Spinal cord (tissue), 10 donors: ENCODE data around the gene GNPNAT1. TPM values are rescaled to one million over a fixed set of nuclear protein-coding genes. Genes with fewer than 3 reads are reported as not detected.
A peak's percentile ranks its signal among the peaks of the same experiment; 100 is the strongest.

Experiments
- DNase-seq, 6 donors: peaks; one replicate each; pipeline versions ENCODE4 v3.0.0 to v3.0.0-alpha.2; 2013 to 2015; ENCODE audit warnings: low spot score in 6 of 6, low read depth in 4 of 6
- H3K27ac ChIP-seq: one replicate; pipeline ENCODE4 v1.5.1; 2013; ENCODE audit warnings: low read depth, low read length, control low read depth
- H3K27me3 ChIP-seq: one replicate; pipeline ENCODE4 v1.6.1; 2013; ENCODE audit warnings: low read length; ENCODE audit not compliant: control insufficient read depth, insufficient read depth
- H3K36me3 ChIP-seq: one replicate; pipeline ENCODE4 v1.6.1; 2013; ENCODE audit warnings: low read length; ENCODE audit not compliant: control insufficient read depth, insufficient read depth
- H3K4me1 ChIP-seq: one replicate; pipeline ENCODE4 v1.6.1; 2013; ENCODE audit warnings: low read length; ENCODE audit not compliant: control insufficient read depth, insufficient read depth
- H3K4me3 ChIP-seq: one replicate; pipeline ENCODE4 v1.5.1; 2013; ENCODE audit warnings: low read depth, low read length, control low read depth
- H3K9me3 ChIP-seq: one replicate; pipeline ENCODE4 v1.6.1; 2013; ENCODE audit warnings: low read length; ENCODE audit not compliant: control insufficient read depth, insufficient read depth
- WGBS: methylation state at CpG from one replicate; pipeline ENCODE4 v1.1.5; 2013; ENCODE audit warnings: missing lambda C conversion rate; ENCODE audit not compliant: insufficient coverage; 5-methylcytosine and 5-hydroxymethylcytosine counted together
- polyA plus RNA-seq, 2 donors: library from polyadenylated mRNA; unstranded; fragments of 120-200 nt; gene quantifications; one replicate each; pipeline ENCODE4 v1.2.1, GENCODE V29; 2013; ENCODE audit not compliant: insufficient read length in 2 of 2
- total RNA-seq, 2 donors: library from RNA; depleted of rRNA in 1 of 2; stranded (reverse); fragments of 120-200 nt in 1 of 2; fragments of >200 nt in 1 of 2; gene quantifications; one replicate each; pipeline versions ENCODE4 v1.2.3 to v1.2.4, GENCODE V29; 2013 to 2014
- donor health status: healthy.

Gene GNPNAT1
- total and polyA plus RNA-seq, 4 donors: 11.1 to 16.7 (median 16.3) TPM

- Histone ChIP-seq H3K36me3 (no peaks in the 10 kb centered on the region), H3K27ac (peak overlapping the region; percentile 86), H3K9me3 (no peaks in the 10 kb centered on the region), H3K4me1 (peaks cover 15% of the 10 kb centered on the region), H3K27me3 (no peaks in the 10 kb centered on the region), H3K4me3 (peak overlapping the region; percentile 68)
- 85% methylated on average over 5 of the region's 7 CpGs for WGBS
- DNase-seq: peak in 1 of 6 donors; percentile 3
Observed at GRCh38 chr14:52792097-52792415, 649 bp upstream of the GNPNAT1 start.

GRCh38 chr14:52790756-52791222 is 618 bp downstream of the GNPNAT1 start:
- WGBS: under 1% methylated on average over 21 of the region's 26 CpGs
- Histone ChIP-seq H3K4me3 (peak overlapping the region; percentile 83), H3K27ac (peak overlapping the region; percentile 71), H3K9me3 (no peaks in the 10 kb centered on the region), H3K36me3 (no peaks in the 10 kb centered on the region), H3K27me3 (no peaks in the 10 kb centered on the region), H3K4me1 (peaks cover 15% of the 10 kb centered on the region)
- DNase-seq: peak in 1 of 6 donors; percentile 24

GRCh38 chr14:52790011-52790755 is 1.2 kb downstream of the GNPNAT1 start:
- WGBS: 26% methylated on average over 6 of the region's 18 CpGs
- no peaks in the 10 kb centered on the region for H3K9me3 ChIP-seq
- DNase-seq: peak in 2 of 6 donors; percentile 2 to 37

GRCh38 chr14:52789118-52789517 is 2.3 kb downstream of the GNPNAT1 start:
- no peaks in the 10 kb centered on the region for H3K36me3 ChIP-seq
- WGBS: 50% methylated on average over 1 of the region's 2 CpGs
- H3K4me1 ChIP-seq: peaks cover 15% of the 10 kb centered on the region
- no peak overlapping the region for H3K27ac ChIP-seq
- H3K4me3 ChIP-seq: no peak overlapping the region
- H3K9me3 ChIP-seq: no peaks in the 10 kb centered on the region
- no peaks in the 10 kb centered on the region for H3K27me3 ChIP-seq
- DNase-seq: no peak

More at GRCh38 chr14:52790011-52790755, 1.2 kb downstream of the GNPNAT1 start:
- Histone ChIP-seq H3K4me1 (peaks cover 15% of the 10 kb centered on the region), H3K4me3 (peak overlapping the region; percentile 83), H3K27ac (no peak overlapping the region), H3K36me3 (no peaks in the 10 kb centered on the region), H3K27me3 (no peaks in the 10 kb centered on the region)

GRCh38 chr14:52786887-52787286 is 4.5 kb downstream of the GNPNAT1 start:
- no peaks in the 10 kb centered on the region for H3K36me3 ChIP-seq
- peaks cover 11% of the 10 kb centered on the region for H3K4me1 ChIP-seq
- H3K4me3 ChIP-seq: no peak overlapping the region
- H3K27me3 ChIP-seq: no peaks in the 10 kb centered on the region
- no peak overlapping the region for H3K27ac ChIP-seq
- no peak for DNase-seq
- no peaks in the 10 kb centered on the region for H3K9me3 ChIP-seq

DNA sequence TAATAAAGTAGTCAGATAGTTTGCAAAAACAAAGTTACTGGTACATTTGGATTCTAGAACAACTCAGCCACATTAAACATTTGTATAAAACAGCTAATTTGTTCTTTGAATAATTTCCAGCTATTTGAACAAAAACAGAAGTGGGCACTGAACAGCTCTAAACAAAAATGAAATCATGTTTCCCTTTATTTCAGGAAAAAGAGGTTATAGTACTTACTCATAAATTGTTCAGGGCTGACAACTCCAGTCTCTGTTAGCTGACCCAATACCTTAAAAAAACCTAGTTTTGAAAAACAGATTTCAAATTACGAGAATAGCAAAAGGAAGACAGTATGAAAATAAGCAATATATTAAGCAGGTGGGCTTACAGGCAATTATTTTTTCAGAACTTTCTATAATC is 8.2 kb downstream of the GNPNAT1 start:
- H3K4me1 ChIP-seq: no peaks in the 10 kb centered on the region
- no CpG with 5 or more reads among the region's 1 CpG for WGBS
- H3K4me3 ChIP-seq: no peak overlapping the region
- no peaks in the 10 kb centered on the region for H3K27me3 ChIP-seq
- H3K36me3 ChIP-seq: peaks cover 8% of the 10 kb centered on the region
- no peaks in the 10 kb centered on the region for H3K9me3 ChIP-seq
- DNase-seq: no peak
- H3K27ac ChIP-seq: no peak overlapping the region

- Histone ChIP-seq H3K36me3 (peaks cover 10% of the 10 kb centered on the region), H3K4me1 (no peaks in the 10 kb centered on the region), H3K27me3 (no peaks in the 10 kb centered on the region), H3K27ac (no peak overlapping the region), H3K9me3 (no peaks in the 10 kb centered on the region), H3K4me3 (no peak overlapping the region)
- DNase-seq: no peak
- no CpG with 5 or more reads among the region's 1 CpG for WGBS
Observed at GRCh38 chr14:52781629-52782028, 9.8 kb downstream of the GNPNAT1 start.

- Histone ChIP-seq H3K27ac (no peak overlapping the region), H3K27me3 (no peaks in the 10 kb centered on the region), H3K4me3 (no peak overlapping the region), H3K9me3 (no peaks in the 10 kb centered on the region), H3K36me3 (peaks cover 15% of the 10 kb centered on the region), H3K4me1 (no peaks in the 10 kb centered on the region)
- no peak for DNase-seq
- WGBS: no CpG with 5 or more reads among the region's 1 CpG
Observed at GRCh38 chr14:52780893-52781292, 10.5 kb downstream of the GNPNAT1 start.

DNA sequence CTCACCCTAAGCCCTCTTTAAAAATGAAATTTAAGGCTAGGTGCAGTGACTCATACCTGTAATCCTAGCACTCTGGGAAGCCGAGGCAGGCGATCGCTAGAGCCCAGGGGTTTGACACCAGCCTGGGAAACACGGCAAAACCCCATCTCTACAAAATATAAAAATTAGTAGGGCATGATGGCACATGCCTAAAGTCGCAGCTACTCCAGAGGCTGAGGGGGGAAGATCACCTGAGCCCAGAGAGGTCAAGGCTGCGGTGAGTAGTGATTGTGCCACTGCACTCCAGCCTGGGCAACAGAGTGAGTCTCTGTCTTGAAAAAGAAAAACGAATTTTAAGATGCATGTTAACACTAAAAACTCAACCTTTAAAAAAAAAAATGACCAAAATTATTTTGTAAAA is 12.7 kb downstream of the GNPNAT1 start:
- Histone ChIP-seq H3K9me3 (no peaks in the 10 kb centered on the region), H3K27me3 (no peaks in the 10 kb centered on the region), H3K36me3 (peaks cover 21% of the 10 kb centered on the region), H3K4me3 (no peak overlapping the region), H3K27ac (no peak overlapping the region), H3K4me1 (no peaks in the 10 kb centered on the region)
- DNase-seq: no peak
- 83% methylated on average over 2 of the region's 7 CpGs for WGBS

DNA sequence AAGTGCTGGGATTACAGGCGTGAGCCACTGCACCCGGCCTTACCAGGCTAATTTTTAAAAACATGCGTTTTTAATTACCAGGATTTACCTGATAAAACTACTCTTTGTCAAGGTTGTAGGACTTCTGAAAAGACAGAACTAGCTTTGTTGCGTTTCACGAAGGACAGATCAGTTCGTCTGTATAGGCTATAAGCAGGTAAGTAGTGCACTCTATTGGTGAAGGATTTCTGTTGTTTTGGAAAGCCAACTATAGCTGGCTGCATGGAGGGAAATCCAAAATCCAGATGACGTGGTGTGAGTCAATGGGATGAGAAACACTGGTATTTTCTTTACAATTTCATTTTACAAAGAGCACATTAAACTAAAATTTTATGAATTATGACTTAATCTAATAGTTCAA is 14.6 kb downstream of the GNPNAT1 start:
- Histone ChIP-seq H3K4me3 (no peak overlapping the region), H3K36me3 (peaks cover 21% of the 10 kb centered on the region), H3K27me3 (no peaks in the 10 kb centered on the region), H3K4me1 (no peaks in the 10 kb centered on the region), H3K9me3 (no peaks in the 10 kb centered on the region), H3K27ac (no peak overlapping the region)
- WGBS: 77% methylated on average over 3 of the region's 7 CpGs
- DNase-seq: no peak
